ENCODE data around the gene GNAQ. TPM values are rescaled to one million over a fixed set of nuclear protein-coding genes. Genes with fewer than 3 reads are reported as not detected.
A peak's percentile ranks its signal among the peaks of the same experiment; 100 is the strongest.

The GNAQ gene
- total and polyA plus RNA-seq, 2 experiments from 2014 or later, result 21.1 to 43.1 TPM

GRCh38 chr9:77738932-77739331, 292.7 kb downstream of the GNAQ start:
- Histone ChIP-seq H3K9me2 (ENCODE audit: insufficient read depth) (no peaks in the 10 kb centered on the region), H3F3A (replicated peaks; ENCODE audit: low read depth) (no peaks in the 10 kb centered on the region), H3K36me3 (ENCODE audit: insufficient read depth) (no peaks in the 10 kb centered on the region), H3K79me2 (replicated peaks; ENCODE audit: insufficient read depth) (no peaks in the 10 kb centered on the region), H3K4me2 (no peak overlapping the region), H2AFZ (no peak overlapping the region), H3K4me3 (no peak overlapping the region), H4K20me1 (replicated peaks; ENCODE audit: insufficient read depth) (no peaks in the 10 kb centered on the region), H3K27me3 (ENCODE audit: insufficient read depth) (no peaks in the 10 kb centered on the region), H3K4me1 (ENCODE audit: insufficient read depth) (peaks cover 23% of the 10 kb centered on the region), H3K27ac (ENCODE audit: low read depth) (no peak overlapping the region)
- TF ChIP-seq, protein P1, sequence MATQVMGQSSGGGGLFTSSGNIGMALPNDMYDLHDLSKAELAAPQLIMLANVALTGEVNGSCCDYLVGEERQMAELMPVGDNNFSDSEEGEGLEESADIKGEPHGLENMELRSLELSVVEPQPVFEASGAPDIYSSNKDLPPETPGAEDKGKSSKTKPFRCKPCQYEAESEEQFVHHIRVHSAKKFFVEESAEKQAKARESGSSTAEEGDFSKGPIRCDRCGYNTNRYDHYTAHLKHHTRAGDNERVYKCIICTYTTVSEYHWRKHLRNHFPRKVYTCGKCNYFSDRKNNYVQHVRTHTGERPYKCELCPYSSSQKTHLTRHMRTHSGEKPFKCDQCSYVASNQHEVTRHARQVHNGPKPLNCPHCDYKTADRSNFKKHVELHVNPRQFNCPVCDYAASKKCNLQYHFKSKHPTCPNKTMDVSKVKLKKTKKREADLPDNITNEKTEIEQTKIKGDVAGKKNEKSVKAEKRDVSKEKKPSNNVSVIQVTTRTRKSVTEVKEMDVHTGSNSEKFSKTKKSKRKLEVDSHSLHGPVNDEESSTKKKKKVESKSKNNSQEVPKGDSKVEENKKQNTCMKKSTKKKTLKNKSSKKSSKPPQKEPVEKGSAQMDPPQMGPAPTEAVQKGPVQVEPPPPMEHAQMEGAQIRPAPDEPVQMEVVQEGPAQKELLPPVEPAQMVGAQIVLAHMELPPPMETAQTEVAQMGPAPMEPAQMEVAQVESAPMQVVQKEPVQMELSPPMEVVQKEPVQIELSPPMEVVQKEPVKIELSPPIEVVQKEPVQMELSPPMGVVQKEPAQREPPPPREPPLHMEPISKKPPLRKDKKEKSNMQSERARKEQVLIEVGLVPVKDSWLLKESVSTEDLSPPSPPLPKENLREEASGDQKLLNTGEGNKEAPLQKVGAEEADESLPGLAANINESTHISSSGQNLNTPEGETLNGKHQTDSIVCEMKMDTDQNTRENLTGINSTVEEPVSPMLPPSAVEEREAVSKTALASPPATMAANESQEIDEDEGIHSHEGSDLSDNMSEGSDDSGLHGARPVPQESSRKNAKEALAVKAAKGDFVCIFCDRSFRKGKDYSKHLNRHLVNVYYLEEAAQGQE (IDR thresholded peaks at IDR 0.05; ENCODE audit: unreplicated experiment), result no peak
- no peak for TF ChIP-seq ETS1 (IDR thresholded peaks at IDR 0.05)
- no peak for TF ChIP-seq ZNF114 (CRISPR knock-in tag; IDR thresholded peaks at IDR 0.05)
- TF ChIP-seq ZNF331 (CRISPR knock-in tag; IDR thresholded peaks at IDR 0.05; ENCODE audit: low read depth), result no peak
- no peak for TF ChIP-seq STAT1 (IDR thresholded peaks at IDR 0.05; ENCODE audit: unreplicated experiment)
- TF ChIP-seq EZH2 (IDR thresholded peaks at IDR 0.05; ENCODE audit: low read depth, unreplicated experiment), result no peak
- TF ChIP-seq, protein P2, sequence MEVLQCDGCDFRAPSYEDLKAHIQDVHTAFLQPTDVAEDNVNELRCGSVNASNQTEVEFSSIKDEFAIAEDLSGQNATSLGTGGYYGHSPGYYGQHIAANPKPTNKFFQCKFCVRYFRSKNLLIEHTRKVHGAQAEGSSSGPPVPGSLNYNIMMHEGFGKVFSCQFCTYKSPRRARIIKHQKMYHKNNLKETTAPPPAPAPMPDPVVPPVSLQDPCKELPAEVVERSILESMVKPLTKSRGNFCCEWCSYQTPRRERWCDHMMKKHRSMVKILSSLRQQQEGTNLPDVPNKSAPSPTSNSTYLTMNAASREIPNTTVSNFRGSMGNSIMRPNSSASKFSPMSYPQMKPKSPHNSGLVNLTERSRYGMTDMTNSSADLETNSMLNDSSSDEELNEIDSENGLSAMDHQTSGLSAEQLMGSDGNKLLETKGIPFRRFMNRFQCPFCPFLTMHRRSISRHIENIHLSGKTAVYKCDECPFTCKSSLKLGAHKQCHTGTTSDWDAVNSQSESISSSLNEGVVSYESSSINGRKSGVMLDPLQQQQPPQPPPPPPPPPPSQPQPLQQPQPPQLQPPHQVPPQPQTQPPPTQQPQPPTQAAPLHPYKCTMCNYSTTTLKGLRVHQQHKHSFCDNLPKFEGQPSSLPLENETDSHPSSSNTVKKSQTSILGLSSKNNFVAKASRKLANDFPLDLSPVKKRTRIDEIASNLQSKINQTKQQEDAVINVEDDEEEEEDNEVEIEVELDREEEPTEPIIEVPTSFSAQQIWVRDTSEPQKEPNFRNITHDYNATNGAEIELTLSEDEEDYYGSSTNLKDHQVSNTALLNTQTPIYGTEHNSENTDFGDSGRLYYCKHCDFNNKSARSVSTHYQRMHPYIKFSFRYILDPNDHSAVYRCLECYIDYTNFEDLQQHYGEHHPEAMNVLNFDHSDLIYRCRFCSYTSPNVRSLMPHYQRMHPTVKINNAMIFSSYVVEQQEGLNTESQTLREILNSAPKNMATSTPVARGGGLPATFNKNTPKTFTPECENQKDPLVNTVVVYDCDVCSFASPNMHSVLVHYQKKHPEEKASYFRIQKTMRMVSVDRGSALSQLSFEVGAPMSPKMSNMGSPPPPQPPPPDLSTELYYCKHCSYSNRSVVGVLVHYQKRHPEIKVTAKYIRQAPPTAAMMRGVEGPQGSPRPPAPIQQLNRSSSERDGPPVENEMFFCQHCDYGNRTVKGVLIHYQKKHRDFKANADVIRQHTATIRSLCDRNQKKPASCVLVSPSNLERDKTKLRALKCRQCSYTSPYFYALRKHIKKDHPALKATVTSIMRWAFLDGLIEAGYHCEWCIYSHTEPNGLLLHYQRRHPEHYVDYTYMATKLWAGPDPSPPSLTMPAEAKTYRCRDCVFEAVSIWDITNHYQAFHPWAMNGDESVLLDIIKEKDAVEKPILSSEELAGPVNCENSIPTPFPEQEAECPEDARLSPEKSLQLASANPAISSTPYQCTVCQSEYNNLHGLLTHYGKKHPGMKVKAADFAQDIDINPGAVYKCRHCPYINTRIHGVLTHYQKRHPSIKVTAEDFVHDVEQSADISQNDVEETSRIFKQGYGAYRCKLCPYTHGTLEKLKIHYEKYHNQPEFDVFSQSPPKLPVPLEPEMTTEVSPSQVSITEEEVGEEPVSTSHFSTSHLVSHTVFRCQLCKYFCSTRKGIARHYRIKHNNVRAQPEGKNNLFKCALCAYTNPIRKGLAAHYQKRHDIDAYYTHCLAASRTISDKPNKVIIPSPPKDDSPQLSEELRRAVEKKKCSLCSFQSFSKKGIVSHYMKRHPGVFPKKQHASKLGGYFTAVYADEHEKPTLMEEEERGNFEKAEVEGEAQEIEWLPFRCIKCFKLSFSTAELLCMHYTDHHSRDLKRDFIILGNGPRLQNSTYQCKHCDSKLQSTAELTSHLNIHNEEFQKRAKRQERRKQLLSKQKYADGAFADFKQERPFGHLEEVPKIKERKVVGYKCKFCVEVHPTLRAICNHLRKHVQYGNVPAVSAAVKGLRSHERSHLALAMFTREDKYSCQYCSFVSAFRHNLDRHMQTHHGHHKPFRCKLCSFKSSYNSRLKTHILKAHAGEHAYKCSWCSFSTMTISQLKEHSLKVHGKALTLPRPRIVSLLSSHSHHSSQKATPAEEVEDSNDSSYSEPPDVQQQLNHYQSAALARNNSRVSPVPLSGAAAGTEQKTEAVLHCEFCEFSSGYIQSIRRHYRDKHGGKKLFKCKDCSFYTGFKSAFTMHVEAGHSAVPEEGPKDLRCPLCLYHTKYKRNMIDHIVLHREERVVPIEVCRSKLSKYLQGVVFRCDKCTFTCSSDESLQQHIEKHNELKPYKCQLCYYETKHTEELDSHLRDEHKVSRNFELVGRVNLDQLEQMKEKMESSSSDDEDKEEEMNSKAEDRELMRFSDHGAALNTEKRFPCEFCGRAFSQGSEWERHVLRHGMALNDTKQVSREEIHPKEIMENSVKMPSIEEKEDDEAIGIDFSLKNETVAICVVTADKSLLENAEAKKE (CRISPR knock-in tag; IDR thresholded peaks at IDR 0.05), result no peak
- TF ChIP-seq, protein P3, sequence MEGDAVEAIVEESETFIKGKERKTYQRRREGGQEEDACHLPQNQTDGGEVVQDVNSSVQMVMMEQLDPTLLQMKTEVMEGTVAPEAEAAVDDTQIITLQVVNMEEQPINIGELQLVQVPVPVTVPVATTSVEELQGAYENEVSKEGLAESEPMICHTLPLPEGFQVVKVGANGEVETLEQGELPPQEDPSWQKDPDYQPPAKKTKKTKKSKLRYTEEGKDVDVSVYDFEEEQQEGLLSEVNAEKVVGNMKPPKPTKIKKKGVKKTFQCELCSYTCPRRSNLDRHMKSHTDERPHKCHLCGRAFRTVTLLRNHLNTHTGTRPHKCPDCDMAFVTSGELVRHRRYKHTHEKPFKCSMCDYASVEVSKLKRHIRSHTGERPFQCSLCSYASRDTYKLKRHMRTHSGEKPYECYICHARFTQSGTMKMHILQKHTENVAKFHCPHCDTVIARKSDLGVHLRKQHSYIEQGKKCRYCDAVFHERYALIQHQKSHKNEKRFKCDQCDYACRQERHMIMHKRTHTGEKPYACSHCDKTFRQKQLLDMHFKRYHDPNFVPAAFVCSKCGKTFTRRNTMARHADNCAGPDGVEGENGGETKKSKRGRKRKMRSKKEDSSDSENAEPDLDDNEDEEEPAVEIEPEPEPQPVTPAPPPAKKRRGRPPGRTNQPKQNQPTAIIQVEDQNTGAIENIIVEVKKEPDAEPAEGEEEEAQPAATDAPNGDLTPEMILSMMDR (conservative IDR thresholded peaks at IDR 0.05; ENCODE audit: low read depth in 2 of 2), result no peak
- TF ChIP-seq EZH2phosphoT487 (IDR thresholded peaks at IDR 0.05; ENCODE audit: unreplicated experiment), result no peak
- no peak for TF ChIP-seq CREB1 (CRISPR knock-in tag; IDR thresholded peaks at IDR 0.05; ENCODE audit: low read depth)
- TF ChIP-seq JUNB (IDR thresholded peaks at IDR 0.05; ENCODE audit: unreplicated experiment), result no peak
- no peak for TF ChIP-seq NANOG (IDR thresholded peaks at IDR 0.05; ENCODE audit: borderline replicate concordance)
- TF ChIP-seq POLR2AphosphoS5 (IDR thresholded peaks at IDR 0.05; ENCODE audit: low read depth), result no peak
- peak overlapping the region; percentile 7; the same call in 1 of the 2 replicates for H3K27ac Mint-ChIP-seq
- peaks cover 2% of the 10 kb centered on the region for H3K27me3 Mint-ChIP-seq (ENCODE audit: insufficient read depth, low read depth, poor library complexity)
- ATAC-seq, result no peak
- no peak overlapping the region for H3K4me3 Mint-ChIP-seq
- no peaks in the 10 kb centered on the region for H3K9me3 Mint-ChIP-seq
- peaks cover 41% of the 10 kb centered on the region for H3K4me1 Mint-ChIP-seq
- DNase-seq (ENCODE audit: low spot score), result no peak
- H3K36me3 Mint-ChIP-seq (ENCODE audit: low read depth), result no peaks in the 10 kb centered on the region; the same call in 2 of the 3 replicates
